Erythroblast (primary cell): Measurements from ENCODE around the gene CACNA1C.

ENCODE experiments used
- GATA1 ChIP-seq: IDR thresholded peaks from 2 replicates; pipeline ENCODE4 v1.6.1; 2011; ENCODE audit warnings: low read depth, mild to moderate bottlenecking, control low read depth, low read length, moderate library complexity
- POLR2A ChIP-seq: IDR thresholded peaks from 2 replicates; pipeline ENCODE4 v1.6.1; 2011; ENCODE audit warnings: mild to moderate bottlenecking, low read length

DNA sequence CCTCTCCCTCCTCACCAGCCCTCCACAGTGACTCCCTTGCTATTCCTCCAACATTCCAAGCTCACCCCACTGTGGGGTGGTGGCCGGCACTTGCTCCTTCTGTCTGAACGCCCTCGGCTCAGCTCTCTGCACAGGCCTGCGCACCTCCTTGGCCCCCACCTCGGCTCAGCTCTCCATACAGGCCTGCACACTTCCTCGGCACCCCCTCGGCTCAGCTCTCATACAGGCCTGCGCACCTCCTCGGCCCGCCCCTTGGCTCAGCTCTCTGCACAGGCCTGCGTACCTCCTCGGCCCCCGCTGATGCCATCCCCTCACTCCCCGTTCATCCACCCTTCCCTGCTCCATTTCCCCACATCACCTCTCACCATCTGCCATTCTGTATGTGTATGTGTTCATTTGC, 409.3 kb downstream of the CACNA1C start:
- TF ChIP-seq GATA1: no peak
- TF ChIP-seq POLR2A: no peak
